HG03442 (cell line): ENCODE data around the gene ASL.
"Not testable (repeated sequence)": the region's sequence is repeated elsewhere in the genome, so short reads cannot be mapped to it uniquely, and the experiment has no call there.

Experiments used
- ATAC-seq: cut with Tn5 transposase; IDR thresholded peaks from one replicate; pipeline ENCODE4 v1.9.1; 2021; ENCODE audit warnings: mild to moderate bottlenecking, moderate library complexity; ENCODE audit not compliant: unreplicated experiment

ASL gene

GRCh38 chr7:66116680-66117420 is 41.2 kb downstream of the ASL start:
- ATAC-seq: not testable (repeated sequence)

GRCh38 chr7:66118603-66119002 is 43.0 kb downstream of the ASL start:
- ATAC-seq: no peak

- no peak for ATAC-seq
These were observed 43.7 kb downstream of the ASL start for GRCh38 chr7:66119245-66119850.

- ATAC-seq: no peak
These were observed 47.5 kb downstream of the ASL start for GRCh38 chr7:66123175-66123528.

GRCh38 chr7:66124569-66124861 is 48.9 kb downstream of the ASL start:
- not testable (repeated sequence) for ATAC-seq

GRCh38 chr7:66125052-66125694 is 49.6 kb downstream of the ASL start:
- no peak for ATAC-seq

- not testable (repeated sequence) for ATAC-seq
These were observed 50.2 kb downstream of the ASL start for GRCh38 chr7:66125781-66126352.

GRCh38 chr7:66127172-66127571 is 51.6 kb downstream of the ASL start:
- not testable (repeated sequence) for ATAC-seq

GRCh38 chr7:66138994-66139752 is 63.6 kb downstream of the ASL start:
- ATAC-seq: no peak

- ATAC-seq: no peak
These were observed 65.3 kb downstream of the ASL start for GRCh38 chr7:66140924-66141323.

GRCh38 chr7:66142334-66142733 is 66.7 kb downstream of the ASL start:
- no peak for ATAC-seq

GRCh38 chr7:66142996-66143395 is 67.4 kb downstream of the ASL start:
- ATAC-seq: no peak
